WTC11 (cell line): ENCODE measurements around the gene HLF. TPM values are rescaled to one million over a fixed set of nuclear protein-coding genes. Genes with fewer than 3 reads are reported as not detected.

Experiments used
- ATAC-seq: fragments of 200-7000 bp; cut with Tn5 transposase; 2 replicates; pipeline ENCODE4 v1.10.0; 2021; ENCODE audit warnings: mild to moderate bottlenecking, moderate library complexity
- CTCF ChIA-PET: fragments of 300-600 bp; sonication (Branson Sonifier 250); formaldehyde crosslinking; loops from one replicate; lab custom pipeline; 2021; ENCODE audit warnings: antibody characterized with exemption; lab: Charles Lee
- POLR2A ChIA-PET: fragments of 350-600 bp; sonication (Branson Sonifier 250); formaldehyde crosslinking; loops from one replicate; lab custom pipeline; 2021; ENCODE audit warnings: antibody characterized with exemption; lab: Charles Lee
- DNase-seq: peaks from one replicate; pipeline ENCODE4 v3.0.0; 2021; ENCODE audit warnings: low spot score
- H3K27ac Mint-ChIP-seq: 2 replicates; pipeline ENCODE4 v1.8.0; 2021; ENCODE audit warnings: mixed read lengths
- H3K27me3 Mint-ChIP-seq: 2 replicates; pipeline ENCODE4 v1.8.0; 2021; ENCODE audit warnings: low read depth, mild to moderate bottlenecking, moderate library complexity, mixed read lengths
- H3K36me3 Mint-ChIP-seq: 2 replicates; pipeline ENCODE4 v1.8.0; 2021; ENCODE audit warnings: mixed read lengths
- H3K4me1 Mint-ChIP-seq: 2 replicates; pipeline ENCODE4 v1.8.0; 2022; ENCODE audit warnings: mixed read lengths
- H3K4me3 Mint-ChIP-seq: 2 replicates; pipeline ENCODE4 v1.8.0; 2021; ENCODE audit warnings: mild to moderate bottlenecking, moderate library complexity, mixed read lengths
- H3K9me3 Mint-ChIP-seq: 2 replicates; pipeline ENCODE4 v1.8.0; 2021; ENCODE audit warnings: mixed read lengths
- CBFB ChIP-seq: sonication (generic); formaldehyde crosslinking; IDR thresholded peaks from 2 replicates; pipeline ENCODE4 v1.8.1; 2022; ENCODE audit warnings: mild to moderate bottlenecking, low read depth, missing genetic modification reagents
- CREM ChIP-seq: sonication (generic); formaldehyde crosslinking; IDR thresholded peaks from 2 replicates; pipeline ENCODE4 v1.8.1; 2022; ENCODE audit warnings: mild to moderate bottlenecking, missing genetic modification reagents, moderate library complexity
- ETV6 ChIP-seq: sonication (generic); formaldehyde crosslinking; IDR thresholded peaks from 2 replicates; pipeline ENCODE4 v1.8.1; 2022; ENCODE audit warnings: mild to moderate bottlenecking, missing genetic modification reagents
- FOXP1 ChIP-seq: sonication (generic); formaldehyde crosslinking; IDR thresholded peaks from 2 replicates; pipeline ENCODE4 v1.8.0; 2022; ENCODE audit warnings: missing genetic modification reagents, mild to moderate bottlenecking, moderate library complexity, borderline replicate concordance
- JAZF1 ChIP-seq: fragments of 250-450 bp; sonication (Bioruptor Pico); IDR thresholded peaks from 2 replicates; pipeline ENCODE4 v1.9.0; 2021; ENCODE audit warnings: moderate library complexity, mild to moderate bottlenecking, inconsistent platforms
- NFATC4 ChIP-seq: fragments of 250-450 bp; sonication (Bioruptor Pico); IDR thresholded peaks from 2 replicates; pipeline ENCODE4 v1.9.0; 2021; ENCODE audit warnings: mild to moderate bottlenecking
- NR1H2 ChIP-seq: sonication (generic); formaldehyde crosslinking; IDR thresholded peaks from 2 replicates; pipeline ENCODE4 v1.9.0; 2021; ENCODE audit warnings: mild to moderate bottlenecking, moderate library complexity, missing genetic modification reagents
- PRRX2 ChIP-seq: fragments of 250-450 bp; sonication (Bioruptor Pico); IDR thresholded peaks from 2 replicates; pipeline ENCODE4 v1.8.0; 2021; ENCODE audit warnings: mild to moderate bottlenecking
- RORB ChIP-seq: fragments of 250-450 bp; sonication (Bioruptor Pico); IDR thresholded peaks from 2 replicates; pipeline ENCODE4 v1.9.0; 2021; ENCODE audit warnings: mild to moderate bottlenecking
- SOX15 ChIP-seq: fragments of 250-450 bp; sonication (Bioruptor Pico); IDR thresholded peaks from 2 replicates; pipeline ENCODE4 v1.9.0; 2021; ENCODE audit warnings: mild to moderate bottlenecking
- SP1 ChIP-seq: sonication (generic); formaldehyde crosslinking; conservative IDR thresholded peaks from 2 replicates; pipeline ENCODE4 v1.8.1; 2022; ENCODE audit warnings: missing genetic modification reagents
- USF1 ChIP-seq: sonication (generic); formaldehyde crosslinking; IDR thresholded peaks from 2 replicates; pipeline ENCODE4 v1.8.0; 2022; ENCODE audit warnings: mild to moderate bottlenecking, missing genetic modification reagents
- ZBTB21 ChIP-seq: sonication (generic); formaldehyde crosslinking; IDR thresholded peaks from 2 replicates; pipeline ENCODE4 v1.8.1; 2023; ENCODE audit warnings: mild to moderate bottlenecking, missing genetic modification reagents, borderline replicate concordance
- ZNF263 ChIP-seq: sonication (generic); formaldehyde crosslinking; IDR thresholded peaks from 2 replicates; pipeline ENCODE4 v1.8.1; 2022; ENCODE audit warnings: low read depth, mild to moderate bottlenecking, moderate library complexity, missing genetic modification reagents
- total RNA-seq: library from RNA; stranded (reverse); gene quantifications from 3 replicates; pipeline ENCODE4 v1.2.3, GENCODE V29; 2021
- TF ChIP-seq, protein P1 (sequence below): sonication (generic); formaldehyde crosslinking; IDR thresholded peaks from 2 replicates; pipeline ENCODE4 v1.8.1; 2022; ENCODE audit warnings: low read depth, mild to moderate bottlenecking, moderate library complexity, missing genetic modification reagents, borderline replicate concordance
- TF ChIP-seq, protein P2 (sequence below): sonication (generic); formaldehyde crosslinking; IDR thresholded peaks from 2 replicates; pipeline ENCODE4 v1.8.0; 2022; ENCODE audit warnings: mild to moderate bottlenecking, missing genetic modification reagents
- TF ChIP-seq, protein P3 (sequence below): sonication (generic); formaldehyde crosslinking; IDR thresholded peaks from 2 replicates; pipeline ENCODE4 v1.8.1; 2022; ENCODE audit warnings: low read depth, missing genetic modification reagents, borderline replicate concordance
- TF ChIP-seq, protein P4 (sequence below): sonication (generic); formaldehyde crosslinking; IDR thresholded peaks from 2 replicates; pipeline ENCODE4 v1.8.0; 2022; ENCODE audit warnings: missing genetic modification reagents
- TF ChIP-seq, protein P5 (sequence below): fragments of 250-450 bp; sonication (Bioruptor Pico); IDR thresholded peaks from 2 replicates; pipeline ENCODE4 v1.9.0; 2021; ENCODE audit warnings: mild to moderate bottlenecking, borderline replicate concordance

HLF gene
- total RNA-seq, 1 experiment from 2014 or later = 0.31 TPM

DNA sequence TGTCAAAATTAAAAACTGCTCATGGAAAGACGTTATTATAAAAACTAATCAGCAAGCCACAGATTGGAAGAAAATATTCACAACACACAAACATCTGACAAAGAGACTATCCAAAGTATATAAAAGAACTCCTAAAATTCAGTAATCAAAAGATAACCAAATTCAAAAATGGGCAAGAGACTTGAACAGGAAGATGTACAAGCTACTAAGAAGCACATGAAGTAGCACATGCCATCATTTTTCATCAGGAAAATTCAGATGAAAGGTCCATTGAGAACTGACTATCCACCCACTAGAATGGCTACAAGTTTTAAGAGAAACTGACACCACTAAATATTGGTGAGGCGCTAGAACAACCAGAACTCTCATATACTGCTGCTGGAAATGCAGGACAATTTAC lies 3.4 kb upstream of the HLF start:
- H3K27ac Mint-ChIP-seq = no peak overlapping the region
- POLR2A ChIA-PET = no interaction called here

More for the DNA sequence above, 3.4 kb upstream of the HLF start:
- no peak overlapping the region for H3K4me3 Mint-ChIP-seq
- H3K9me3 Mint-ChIP-seq = peaks cover 9% of the 10 kb centered on the region
- CTCF ChIA-PET = interaction anchor here (1.1 kb wide), 1 partner anchor 23 kb away, joined by 3 read pairs; no protein-coding TSS in a partner anchor
- H3K36me3 Mint-ChIP-seq = no peaks in the 10 kb centered on the region
- no peak for DNase-seq
- peaks cover 58% of the 10 kb centered on the region for H3K27me3 Mint-ChIP-seq
- no peak for TF ChIP-seq CBFB (CRISPR knock-in tag)
- TF ChIP-seq JAZF1 = no peak
- TF ChIP-seq, protein P1, sequence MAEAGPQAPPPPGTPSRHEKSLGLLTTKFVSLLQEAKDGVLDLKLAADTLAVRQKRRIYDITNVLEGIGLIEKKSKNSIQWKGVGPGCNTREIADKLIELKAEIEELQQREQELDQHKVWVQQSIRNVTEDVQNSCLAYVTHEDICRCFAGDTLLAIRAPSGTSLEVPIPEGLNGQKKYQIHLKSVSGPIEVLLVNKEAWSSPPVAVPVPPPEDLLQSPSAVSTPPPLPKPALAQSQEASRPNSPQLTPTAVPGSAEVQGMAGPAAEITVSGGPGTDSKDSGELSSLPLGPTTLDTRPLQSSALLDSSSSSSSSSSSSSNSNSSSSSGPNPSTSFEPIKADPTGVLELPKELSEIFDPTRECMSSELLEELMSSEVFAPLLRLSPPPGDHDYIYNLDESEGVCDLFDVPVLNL (CRISPR knock-in tag) = no peak
- no peak for TF ChIP-seq SOX15
- TF ChIP-seq, protein P2, sequence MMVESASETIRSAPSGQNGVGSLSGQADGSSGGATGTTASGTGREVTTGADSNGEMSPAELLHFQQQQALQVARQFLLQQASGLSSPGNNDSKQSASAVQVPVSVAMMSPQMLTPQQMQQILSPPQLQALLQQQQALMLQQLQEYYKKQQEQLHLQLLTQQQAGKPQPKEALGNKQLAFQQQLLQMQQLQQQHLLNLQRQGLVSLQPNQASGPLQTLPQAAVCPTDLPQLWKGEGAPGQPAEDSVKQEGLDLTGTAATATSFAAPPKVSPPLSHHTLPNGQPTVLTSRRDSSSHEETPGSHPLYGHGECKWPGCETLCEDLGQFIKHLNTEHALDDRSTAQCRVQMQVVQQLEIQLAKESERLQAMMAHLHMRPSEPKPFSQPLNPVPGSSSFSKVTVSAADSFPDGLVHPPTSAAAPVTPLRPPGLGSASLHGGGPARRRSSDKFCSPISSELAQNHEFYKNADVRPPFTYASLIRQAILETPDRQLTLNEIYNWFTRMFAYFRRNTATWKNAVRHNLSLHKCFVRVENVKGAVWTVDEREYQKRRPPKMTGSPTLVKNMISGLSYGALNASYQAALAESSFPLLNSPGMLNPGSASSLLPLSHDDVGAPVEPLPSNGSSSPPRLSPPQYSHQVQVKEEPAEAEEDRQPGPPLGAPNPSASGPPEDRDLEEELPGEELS = no peak
- TF ChIP-seq, protein P3, sequence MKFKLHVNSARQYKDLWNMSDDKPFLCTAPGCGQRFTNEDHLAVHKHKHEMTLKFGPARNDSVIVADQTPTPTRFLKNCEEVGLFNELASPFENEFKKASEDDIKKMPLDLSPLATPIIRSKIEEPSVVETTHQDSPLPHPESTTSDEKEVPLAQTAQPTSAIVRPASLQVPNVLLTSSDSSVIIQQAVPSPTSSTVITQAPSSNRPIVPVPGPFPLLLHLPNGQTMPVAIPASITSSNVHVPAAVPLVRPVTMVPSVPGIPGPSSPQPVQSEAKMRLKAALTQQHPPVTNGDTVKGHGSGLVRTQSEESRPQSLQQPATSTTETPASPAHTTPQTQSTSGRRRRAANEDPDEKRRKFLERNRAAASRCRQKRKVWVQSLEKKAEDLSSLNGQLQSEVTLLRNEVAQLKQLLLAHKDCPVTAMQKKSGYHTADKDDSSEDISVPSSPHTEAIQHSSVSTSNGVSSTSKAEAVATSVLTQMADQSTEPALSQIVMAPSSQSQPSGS (CRISPR knock-in tag) = no peak
- TF ChIP-seq ZBTB21 (CRISPR knock-in tag) = no peak
- TF ChIP-seq, protein P4, sequence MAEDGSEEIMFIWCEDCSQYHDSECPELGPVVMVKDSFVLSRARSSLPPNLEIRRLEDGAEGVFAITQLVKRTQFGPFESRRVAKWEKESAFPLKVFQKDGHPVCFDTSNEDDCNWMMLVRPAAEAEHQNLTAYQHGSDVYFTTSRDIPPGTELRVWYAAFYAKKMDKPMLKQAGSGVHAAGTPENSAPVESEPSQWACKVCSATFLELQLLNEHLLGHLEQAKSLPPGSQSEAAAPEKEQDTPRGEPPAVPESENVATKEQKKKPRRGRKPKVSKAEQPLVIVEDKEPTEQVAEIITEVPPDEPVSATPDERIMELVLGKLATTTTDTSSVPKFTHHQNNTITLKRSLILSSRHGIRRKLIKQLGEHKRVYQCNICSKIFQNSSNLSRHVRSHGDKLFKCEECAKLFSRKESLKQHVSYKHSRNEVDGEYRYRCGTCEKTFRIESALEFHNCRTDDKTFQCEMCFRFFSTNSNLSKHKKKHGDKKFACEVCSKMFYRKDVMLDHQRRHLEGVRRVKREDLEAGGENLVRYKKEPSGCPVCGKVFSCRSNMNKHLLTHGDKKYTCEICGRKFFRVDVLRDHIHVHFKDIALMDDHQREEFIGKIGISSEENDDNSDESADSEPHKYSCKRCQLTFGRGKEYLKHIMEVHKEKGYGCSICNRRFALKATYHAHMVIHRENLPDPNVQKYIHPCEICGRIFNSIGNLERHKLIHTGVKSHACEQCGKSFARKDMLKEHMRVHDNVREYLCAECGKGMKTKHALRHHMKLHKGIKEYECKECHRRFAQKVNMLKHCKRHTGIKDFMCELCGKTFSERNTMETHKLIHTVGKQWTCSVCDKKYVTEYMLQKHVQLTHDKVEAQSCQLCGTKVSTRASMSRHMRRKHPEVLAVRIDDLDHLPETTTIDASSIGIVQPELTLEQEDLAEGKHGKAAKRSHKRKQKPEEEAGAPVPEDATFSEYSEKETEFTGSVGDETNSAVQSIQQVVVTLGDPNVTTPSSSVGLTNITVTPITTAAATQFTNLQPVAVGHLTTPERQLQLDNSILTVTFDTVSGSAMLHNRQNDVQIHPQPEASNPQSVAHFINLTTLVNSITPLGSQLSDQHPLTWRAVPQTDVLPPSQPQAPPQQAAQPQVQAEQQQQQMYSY (CRISPR knock-in tag) = no peak
- TF ChIP-seq, protein P5, sequence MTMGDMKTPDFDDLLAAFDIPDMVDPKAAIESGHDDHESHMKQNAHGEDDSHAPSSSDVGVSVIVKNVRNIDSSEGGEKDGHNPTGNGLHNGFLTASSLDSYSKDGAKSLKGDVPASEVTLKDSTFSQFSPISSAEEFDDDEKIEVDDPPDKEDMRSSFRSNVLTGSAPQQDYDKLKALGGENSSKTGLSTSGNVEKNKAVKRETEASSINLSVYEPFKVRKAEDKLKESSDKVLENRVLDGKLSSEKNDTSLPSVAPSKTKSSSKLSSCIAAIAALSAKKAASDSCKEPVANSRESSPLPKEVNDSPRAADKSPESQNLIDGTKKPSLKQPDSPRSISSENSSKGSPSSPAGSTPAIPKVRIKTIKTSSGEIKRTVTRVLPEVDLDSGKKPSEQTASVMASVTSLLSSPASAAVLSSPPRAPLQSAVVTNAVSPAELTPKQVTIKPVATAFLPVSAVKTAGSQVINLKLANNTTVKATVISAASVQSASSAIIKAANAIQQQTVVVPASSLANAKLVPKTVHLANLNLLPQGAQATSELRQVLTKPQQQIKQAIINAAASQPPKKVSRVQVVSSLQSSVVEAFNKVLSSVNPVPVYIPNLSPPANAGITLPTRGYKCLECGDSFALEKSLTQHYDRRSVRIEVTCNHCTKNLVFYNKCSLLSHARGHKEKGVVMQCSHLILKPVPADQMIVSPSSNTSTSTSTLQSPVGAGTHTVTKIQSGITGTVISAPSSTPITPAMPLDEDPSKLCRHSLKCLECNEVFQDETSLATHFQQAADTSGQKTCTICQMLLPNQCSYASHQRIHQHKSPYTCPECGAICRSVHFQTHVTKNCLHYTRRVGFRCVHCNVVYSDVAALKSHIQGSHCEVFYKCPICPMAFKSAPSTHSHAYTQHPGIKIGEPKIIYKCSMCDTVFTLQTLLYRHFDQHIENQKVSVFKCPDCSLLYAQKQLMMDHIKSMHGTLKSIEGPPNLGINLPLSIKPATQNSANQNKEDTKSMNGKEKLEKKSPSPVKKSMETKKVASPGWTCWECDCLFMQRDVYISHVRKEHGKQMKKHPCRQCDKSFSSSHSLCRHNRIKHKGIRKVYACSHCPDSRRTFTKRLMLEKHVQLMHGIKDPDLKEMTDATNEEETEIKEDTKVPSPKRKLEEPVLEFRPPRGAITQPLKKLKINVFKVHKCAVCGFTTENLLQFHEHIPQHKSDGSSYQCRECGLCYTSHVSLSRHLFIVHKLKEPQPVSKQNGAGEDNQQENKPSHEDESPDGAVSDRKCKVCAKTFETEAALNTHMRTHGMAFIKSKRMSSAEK = no peak
- TF ChIP-seq SP1 (CRISPR knock-in tag) = no peak
- no peak for TF ChIP-seq PRRX2 (CRISPR knock-in tag)
- TF ChIP-seq RORB (CRISPR knock-in tag) = no peak
- no peak for TF ChIP-seq USF1 (CRISPR knock-in tag)
- TF ChIP-seq FOXP1 (CRISPR knock-in tag) = no peak
- TF ChIP-seq CREM (CRISPR knock-in tag) = no peak
- TF ChIP-seq NFATC4 (CRISPR knock-in tag) = no peak
- TF ChIP-seq ETV6 (CRISPR knock-in tag) = no peak
- no peak for TF ChIP-seq NR1H2 (CRISPR knock-in tag)
- no peak for TF ChIP-seq ZNF263 (CRISPR knock-in tag)
- ATAC-seq = no peak
- H3K4me1 Mint-ChIP-seq = peaks cover 17% of the 10 kb centered on the region
